ENCODE measurements around the gene GCA. TPM values are rescaled to one million over a fixed set of nuclear protein-coding genes. Genes with fewer than 3 reads are reported as not detected.

Gene GCA
- total RNA-seq, 1 donor, result 3.3 TPM

GRCh38 chr2:162328424-162329157, 15.3 kb upstream of the GCA start:
- H3K4me1 ChIP-seq (ENCODE audit: insufficient read depth, low read length), result no peaks in the 10 kb centered on the region
- H3K4me3 ChIP-seq (ENCODE audit: insufficient read depth, low read length), result no peak overlapping the region
- peak overlapping the region; percentile 59 for H2AFZ ChIP-seq (ENCODE audit: low read length)
- peak; percentile 60 for DNase-seq (ENCODE audit: insufficient read length, low spot score, missing footprints)
- no peak for TF ChIP-seq CTCF (IDR thresholded peaks at IDR 0.05; ENCODE audit: extremely low read depth, low read depth, low read length)
- no peaks in the 10 kb centered on the region for H3K27me3 ChIP-seq (ENCODE audit: insufficient read depth, low read length)
- no peaks in the 10 kb centered on the region for H3K9me3 ChIP-seq (ENCODE audit: low read depth, low read length)
- H3K79me2 ChIP-seq (ENCODE audit: insufficient read depth, low read length), result no peaks in the 10 kb centered on the region
- no peak overlapping the region for H3K27ac ChIP-seq (ENCODE audit: low read depth, low read length)
- H4K20me1 ChIP-seq (ENCODE audit: insufficient read depth, low read length), result no peaks in the 10 kb centered on the region
- no peak overlapping the region for H3K4me2 ChIP-seq (ENCODE audit: insufficient read depth, low read length)
- no peaks in the 10 kb centered on the region for H3K36me3 ChIP-seq (ENCODE audit: insufficient read depth, low read length)

- H2AFZ ChIP-seq (ENCODE audit: low read length), result no peak overlapping the region
- H3K4me2 ChIP-seq (ENCODE audit: insufficient read depth, low read length), result no peak overlapping the region
These were observed 13.1 kb upstream of the GCA start for GRCh38 chr2:162330881-162331280.

GRCh38 chr2:162333968-162334367, 10.0 kb upstream of the GCA start:
- H3K4me2 ChIP-seq (ENCODE audit: insufficient read depth, low read length), result no peak overlapping the region
- H3K9me3 ChIP-seq (ENCODE audit: low read depth, low read length), result peaks cover 2% of the 10 kb centered on the region
- H3K27me3 ChIP-seq (ENCODE audit: insufficient read depth, low read length), result peaks cover 3% of the 10 kb centered on the region
- H3K36me3 ChIP-seq (ENCODE audit: insufficient read depth, low read length), result no peaks in the 10 kb centered on the region
- H3K27ac ChIP-seq (ENCODE audit: low read depth, low read length), result no peak overlapping the region
- no peak overlapping the region for H2AFZ ChIP-seq (ENCODE audit: low read length)
- DNase-seq (ENCODE audit: insufficient read length, low spot score, missing footprints), result no peak
- H3K4me1 ChIP-seq (ENCODE audit: insufficient read depth, low read length), result no peaks in the 10 kb centered on the region
- no peak overlapping the region for H3K4me3 ChIP-seq (ENCODE audit: insufficient read depth, low read length)
- no peaks in the 10 kb centered on the region for H3K79me2 ChIP-seq (ENCODE audit: insufficient read depth, low read length)
- TF ChIP-seq CTCF (IDR thresholded peaks at IDR 0.05; ENCODE audit: extremely low read depth, low read depth, low read length), result peak; percentile 30
- H4K20me1 ChIP-seq (ENCODE audit: insufficient read depth, low read length), result no peaks in the 10 kb centered on the region

More at GRCh38 chr2:162330881-162331280, 13.1 kb upstream of the GCA start:
- Histone ChIP-seq H3K27ac (ENCODE audit: low read depth, low read length) (no peak overlapping the region), H3K36me3 (ENCODE audit: insufficient read depth, low read length) (no peaks in the 10 kb centered on the region), H3K79me2 (ENCODE audit: insufficient read depth, low read length) (no peaks in the 10 kb centered on the region), H4K20me1 (ENCODE audit: insufficient read depth, low read length) (no peaks in the 10 kb centered on the region), H3K4me3 (ENCODE audit: insufficient read depth, low read length) (no peak overlapping the region), H3K27me3 (ENCODE audit: insufficient read depth, low read length) (no peaks in the 10 kb centered on the region), H3K4me1 (ENCODE audit: insufficient read depth, low read length) (no peaks in the 10 kb centered on the region), H3K9me3 (ENCODE audit: low read depth, low read length) (peaks cover 2% of the 10 kb centered on the region)
- DNase-seq (ENCODE audit: insufficient read length, low spot score, missing footprints), result no peak
- no peak for TF ChIP-seq CTCF (IDR thresholded peaks at IDR 0.05; ENCODE audit: extremely low read depth, low read depth, low read length)

- Histone ChIP-seq H3K79me2 (ENCODE audit: insufficient read depth, low read length) (no peaks in the 10 kb centered on the region), H3K36me3 (ENCODE audit: insufficient read depth, low read length) (no peaks in the 10 kb centered on the region), H3K27ac (ENCODE audit: low read depth, low read length) (no peak overlapping the region), H3K4me2 (ENCODE audit: insufficient read depth, low read length) (no peak overlapping the region), H2AFZ (ENCODE audit: low read length) (no peak overlapping the region), H3K4me1 (ENCODE audit: insufficient read depth, low read length) (no peaks in the 10 kb centered on the region), H4K20me1 (ENCODE audit: insufficient read depth, low read length) (no peaks in the 10 kb centered on the region), H3K9me3 (ENCODE audit: low read depth, low read length) (peaks cover 2% of the 10 kb centered on the region), H3K27me3 (ENCODE audit: insufficient read depth, low read length) (peaks cover 3% of the 10 kb centered on the region), H3K4me3 (ENCODE audit: insufficient read depth, low read length) (no peak overlapping the region)
- DNase-seq (ENCODE audit: insufficient read length, low spot score, missing footprints), result no peak
- no peak for TF ChIP-seq CTCF (IDR thresholded peaks at IDR 0.05; ENCODE audit: extremely low read depth, low read depth, low read length)
These were observed 6.1 kb upstream of the GCA start for GRCh38 chr2:162337868-162338267.
